WTC11 (cell line): ENCODE measurements around the gene NCKAP5. TPM values are rescaled to one million over a fixed set of nuclear protein-coding genes. Genes with fewer than 3 reads are reported as not detected.

Source experiments
- ATAC-seq: fragments of 200-7000 bp; cut with Tn5 transposase; 2 replicates; pipeline ENCODE4 v1.10.0; 2021; ENCODE audit warnings: mild to moderate bottlenecking, moderate library complexity
- CTCF ChIA-PET: fragments of 300-600 bp; sonication (Branson Sonifier 250); formaldehyde crosslinking; loops from one replicate; lab custom pipeline; 2021; ENCODE audit warnings: antibody characterized with exemption; lab: Charles Lee
- POLR2A ChIA-PET: fragments of 350-600 bp; sonication (Branson Sonifier 250); formaldehyde crosslinking; loops from one replicate; lab custom pipeline; 2021; ENCODE audit warnings: antibody characterized with exemption; lab: Charles Lee
- DNase-seq: peaks from one replicate; pipeline ENCODE4 v3.0.0; 2021; ENCODE audit warnings: low spot score
- H3K27ac Mint-ChIP-seq: 2 replicates; pipeline ENCODE4 v1.8.0; 2021; ENCODE audit warnings: mixed read lengths
- H3K27me3 Mint-ChIP-seq: 2 replicates; pipeline ENCODE4 v1.8.0; 2021; ENCODE audit warnings: low read depth, mild to moderate bottlenecking, moderate library complexity, mixed read lengths
- H3K36me3 Mint-ChIP-seq: 2 replicates; pipeline ENCODE4 v1.8.0; 2021; ENCODE audit warnings: mixed read lengths
- H3K4me1 Mint-ChIP-seq: 2 replicates; pipeline ENCODE4 v1.8.0; 2022; ENCODE audit warnings: mixed read lengths
- H3K4me3 Mint-ChIP-seq: 2 replicates; pipeline ENCODE4 v1.8.0; 2021; ENCODE audit warnings: mild to moderate bottlenecking, moderate library complexity, mixed read lengths
- H3K9me3 Mint-ChIP-seq: 2 replicates; pipeline ENCODE4 v1.8.0; 2021; ENCODE audit warnings: mixed read lengths
- AR ChIP-seq: fragments of 250-450 bp; sonication (Bioruptor Pico); IDR thresholded peaks from 2 replicates; pipeline ENCODE4 v1.9.0; 2021; ENCODE audit warnings: mild to moderate bottlenecking
- CREM ChIP-seq: sonication (generic); formaldehyde crosslinking; IDR thresholded peaks from 2 replicates; pipeline ENCODE4 v1.8.1; 2022; ENCODE audit warnings: mild to moderate bottlenecking, missing genetic modification reagents, moderate library complexity
- ESRRA ChIP-seq: sonication (generic); formaldehyde crosslinking; IDR thresholded peaks from 2 replicates; pipeline ENCODE4 v1.8.1; 2022; ENCODE audit warnings: mild to moderate bottlenecking, missing genetic modification reagents, borderline replicate concordance
- ETV6 ChIP-seq: sonication (generic); formaldehyde crosslinking; IDR thresholded peaks from 2 replicates; pipeline ENCODE4 v1.8.1; 2022; ENCODE audit warnings: mild to moderate bottlenecking, missing genetic modification reagents
- FOXJ3 ChIP-seq: sonication (generic); formaldehyde crosslinking; IDR thresholded peaks from 2 replicates; pipeline ENCODE4 v1.9.0; 2021; ENCODE audit warnings: missing genetic modification reagents, mild to moderate bottlenecking, borderline replicate concordance
- FOXP4 ChIP-seq: sonication (generic); formaldehyde crosslinking; IDR thresholded peaks from 2 replicates; pipeline ENCODE4 v1.8.0; 2022; ENCODE audit warnings: mild to moderate bottlenecking, missing genetic modification reagents
- IRF1 ChIP-seq: sonication (generic); formaldehyde crosslinking; IDR thresholded peaks from 2 replicates; pipeline ENCODE4 v1.8.0; 2023; ENCODE audit warnings: missing genetic modification reagents
- MAX ChIP-seq: sonication (generic); formaldehyde crosslinking; IDR thresholded peaks from 2 replicates; pipeline ENCODE4 v1.8.0; 2022; ENCODE audit warnings: mild to moderate bottlenecking, missing genetic modification reagents
- NR2C2 ChIP-seq: sonication (generic); formaldehyde crosslinking; IDR thresholded peaks from 2 replicates; pipeline ENCODE4 v1.8.0; 2022; ENCODE audit warnings: mild to moderate bottlenecking, missing genetic modification reagents
- PRDM15 ChIP-seq: sonication (generic); formaldehyde crosslinking; IDR thresholded peaks from 2 replicates; pipeline ENCODE4 v1.8.0; 2022; ENCODE audit warnings: missing genetic modification reagents
- PREB ChIP-seq: sonication (generic); formaldehyde crosslinking; IDR thresholded peaks from 2 replicates; pipeline ENCODE4 v1.8.1; 2022; ENCODE audit warnings: mild to moderate bottlenecking, missing genetic modification reagents, moderate library complexity, borderline replicate concordance
- SMAD3 ChIP-seq: sonication (generic); formaldehyde crosslinking; IDR thresholded peaks from 2 replicates; pipeline ENCODE4 v1.8.0; 2022; ENCODE audit warnings: missing genetic modification reagents, mild to moderate bottlenecking, borderline replicate concordance
- TP53 ChIP-seq: sonication (generic); formaldehyde crosslinking; IDR thresholded peaks from 2 replicates; pipeline ENCODE4 v1.8.1; 2023; ENCODE audit warnings: mild to moderate bottlenecking, missing genetic modification reagents
- USF2 ChIP-seq: sonication (generic); formaldehyde crosslinking; IDR thresholded peaks from 2 replicates; pipeline ENCODE4 v1.8.1; 2023; ENCODE audit warnings: mild to moderate bottlenecking, missing genetic modification reagents, moderate library complexity
- total RNA-seq: library from RNA; stranded (reverse); gene quantifications from 3 replicates; pipeline ENCODE4 v1.2.3, GENCODE V29; 2021

Gene NCKAP5
- total RNA-seq, 1 experiment from 2014 or later = 0.55 TPM

- no peak overlapping the region for H3K4me3 Mint-ChIP-seq
- no peak for TF ChIP-seq SMAD3 (CRISPR knock-in tag)
- TF ChIP-seq PREB = no peak
- no peak for TF ChIP-seq CREM (CRISPR knock-in tag)
- POLR2A ChIA-PET = no interaction called here
Observed at GRCh38 chr2:132636346-132636745, 931.9 kb downstream of the NCKAP5 start.

GRCh38 chr2:132633635-132634034 lies 934.6 kb downstream of the NCKAP5 start:
- Mint-ChIP-seq H3K9me3 (peaks cover 9% of the 10 kb centered on the region), H3K36me3 (no peaks in the 10 kb centered on the region; the same call in 1 of the 2 replicates), H3K27me3 (no peaks in the 10 kb centered on the region; the same call in 1 of the 2 replicates), H3K4me3 (no peak overlapping the region), H3K27ac (no peak overlapping the region), H3K4me1 (peaks cover 18% of the 10 kb centered on the region)
- TF ChIP-seq ETV6 (CRISPR knock-in tag) (no peak), NR2C2 (CRISPR knock-in tag) (no peak), AR (no peak), USF2 (CRISPR knock-in tag) (no peak), FOXJ3 (no peak), ESRRA (CRISPR knock-in tag) (no peak), TP53 (CRISPR knock-in tag) (no peak), FOXP4 (CRISPR knock-in tag) (no peak), IRF1 (CRISPR knock-in tag) (no peak), MAX (CRISPR knock-in tag) (no peak), PRDM15 (CRISPR knock-in tag) (no peak)
- ATAC-seq (no peak), DNase-seq (no peak)
- POLR2A ChIA-PET = no interaction called here
- CTCF ChIA-PET = no interaction called here

More at GRCh38 chr2:132636346-132636745, 931.9 kb downstream of the NCKAP5 start:
- CTCF ChIA-PET = interaction anchor here (0.9 to 1.1 kb wide), 2 partner anchors 15 to 883 kb away, joined by 3 read pairs; no protein-coding TSS in a partner anchor
- Mint-ChIP-seq H3K9me3 (peaks cover 9% of the 10 kb centered on the region), H3K27me3 (no peaks in the 10 kb centered on the region), H3K27ac (no peak overlapping the region), H3K36me3 (no peaks in the 10 kb centered on the region; the same call in 1 of the 2 replicates), H3K4me1 (peaks cover 19% of the 10 kb centered on the region)
- ATAC-seq = no peak
- DNase-seq = no peak
